HCT116 (cell line): ENCODE results near the gene PLCXD3.

Experiments used
- CBX3 ChIP-seq: IDR thresholded peaks from 2 replicates; pipeline ENCODE4 v1.6.1; 2012; ENCODE audit warnings: low read depth
- EZH2 ChIP-seq: fragments of 200-600 bp; sonication (generic); IDR thresholded peaks from 2 replicates; pipeline ENCODE4 v1.6.1; 2017; ENCODE audit warnings: antibody characterized with exemption, mixed run types
- FOSL1 ChIP-seq: IDR thresholded peaks from 2 replicates; pipeline ENCODE4 v1.6.1; 2012; ENCODE audit warnings: low read depth
- POLR2A ChIP-seq: IDR thresholded peaks from 2 replicates; pipeline ENCODE4 v1.7.0; 2011; ENCODE audit warnings: borderline replicate concordance; ENCODE audit not compliant: insufficient read depth, insufficient read length; ENCODE audit errors: extremely low read depth
- POLR2AphosphoS5 ChIP-seq: IDR thresholded peaks from 2 replicates; pipeline ENCODE4 v1.6.1; 2011; ENCODE audit warnings: mild to moderate bottlenecking, low read depth, low read length, moderate library complexity
- ZFX ChIP-seq: fragments of 450-650 bp; IDR thresholded peaks from 2 replicates; pipeline ENCODE4 v1.6.1; 2017
- ZNF274 ChIP-seq: fragments of 200-500 bp; sonication (Bioruptor generic); IDR thresholded peaks from 2 replicates; pipeline ENCODE4 v1.6.1; 2014; ENCODE audit warnings: mild to moderate bottlenecking, low read depth, low read length, inconsistent platforms
- TF ChIP-seq, protein P1 (sequence below), 3 experiments: fragments of 200-600 bp in 1 of 3; sonication (generic) in 1 of 3; IDR thresholded peaks in 2 of 3; conservative IDR thresholded peaks in 1 of 3; 2 replicates each; pipeline ENCODE4 v1.5.1; 2012 to 2017; ENCODE audit warnings: low read depth in 2 of 3, low read length in 2 of 3, antibody characterized with exemption in 1 of 3, borderline replicate concordance in 1 of 3, control low read depth in 1 of 3, mild to moderate bottlenecking in 1 of 3, mixed read lengths in 1 of 3, mixed run types in 1 of 3, moderate library complexity in 1 of 3; ENCODE audit not compliant: insufficient read depth in 1 of 3
- TF ChIP-seq, protein P2 (sequence below): IDR thresholded peaks from 2 replicates; pipeline ENCODE4 v1.6.1; 2012; ENCODE audit warnings: low read depth

GRCh38 chr5:41312478-41313060, 197.8 kb downstream of the PLCXD3 start:
- TF ChIP-seq, protein P1, sequence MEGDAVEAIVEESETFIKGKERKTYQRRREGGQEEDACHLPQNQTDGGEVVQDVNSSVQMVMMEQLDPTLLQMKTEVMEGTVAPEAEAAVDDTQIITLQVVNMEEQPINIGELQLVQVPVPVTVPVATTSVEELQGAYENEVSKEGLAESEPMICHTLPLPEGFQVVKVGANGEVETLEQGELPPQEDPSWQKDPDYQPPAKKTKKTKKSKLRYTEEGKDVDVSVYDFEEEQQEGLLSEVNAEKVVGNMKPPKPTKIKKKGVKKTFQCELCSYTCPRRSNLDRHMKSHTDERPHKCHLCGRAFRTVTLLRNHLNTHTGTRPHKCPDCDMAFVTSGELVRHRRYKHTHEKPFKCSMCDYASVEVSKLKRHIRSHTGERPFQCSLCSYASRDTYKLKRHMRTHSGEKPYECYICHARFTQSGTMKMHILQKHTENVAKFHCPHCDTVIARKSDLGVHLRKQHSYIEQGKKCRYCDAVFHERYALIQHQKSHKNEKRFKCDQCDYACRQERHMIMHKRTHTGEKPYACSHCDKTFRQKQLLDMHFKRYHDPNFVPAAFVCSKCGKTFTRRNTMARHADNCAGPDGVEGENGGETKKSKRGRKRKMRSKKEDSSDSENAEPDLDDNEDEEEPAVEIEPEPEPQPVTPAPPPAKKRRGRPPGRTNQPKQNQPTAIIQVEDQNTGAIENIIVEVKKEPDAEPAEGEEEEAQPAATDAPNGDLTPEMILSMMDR (IDR thresholded peaks at IDR 0.05 in 2 of 3, conservative IDR thresholded peaks at IDR 0.05 in 1 of 3; ENCODE audit: borderline replicate concordance in 1 of 3, insufficient read depth in 1 of 3, low read depth in 2 of 3, low read length in 2 of 3): no peak
- no peak for TF ChIP-seq ZFX
- TF ChIP-seq, protein P2, sequence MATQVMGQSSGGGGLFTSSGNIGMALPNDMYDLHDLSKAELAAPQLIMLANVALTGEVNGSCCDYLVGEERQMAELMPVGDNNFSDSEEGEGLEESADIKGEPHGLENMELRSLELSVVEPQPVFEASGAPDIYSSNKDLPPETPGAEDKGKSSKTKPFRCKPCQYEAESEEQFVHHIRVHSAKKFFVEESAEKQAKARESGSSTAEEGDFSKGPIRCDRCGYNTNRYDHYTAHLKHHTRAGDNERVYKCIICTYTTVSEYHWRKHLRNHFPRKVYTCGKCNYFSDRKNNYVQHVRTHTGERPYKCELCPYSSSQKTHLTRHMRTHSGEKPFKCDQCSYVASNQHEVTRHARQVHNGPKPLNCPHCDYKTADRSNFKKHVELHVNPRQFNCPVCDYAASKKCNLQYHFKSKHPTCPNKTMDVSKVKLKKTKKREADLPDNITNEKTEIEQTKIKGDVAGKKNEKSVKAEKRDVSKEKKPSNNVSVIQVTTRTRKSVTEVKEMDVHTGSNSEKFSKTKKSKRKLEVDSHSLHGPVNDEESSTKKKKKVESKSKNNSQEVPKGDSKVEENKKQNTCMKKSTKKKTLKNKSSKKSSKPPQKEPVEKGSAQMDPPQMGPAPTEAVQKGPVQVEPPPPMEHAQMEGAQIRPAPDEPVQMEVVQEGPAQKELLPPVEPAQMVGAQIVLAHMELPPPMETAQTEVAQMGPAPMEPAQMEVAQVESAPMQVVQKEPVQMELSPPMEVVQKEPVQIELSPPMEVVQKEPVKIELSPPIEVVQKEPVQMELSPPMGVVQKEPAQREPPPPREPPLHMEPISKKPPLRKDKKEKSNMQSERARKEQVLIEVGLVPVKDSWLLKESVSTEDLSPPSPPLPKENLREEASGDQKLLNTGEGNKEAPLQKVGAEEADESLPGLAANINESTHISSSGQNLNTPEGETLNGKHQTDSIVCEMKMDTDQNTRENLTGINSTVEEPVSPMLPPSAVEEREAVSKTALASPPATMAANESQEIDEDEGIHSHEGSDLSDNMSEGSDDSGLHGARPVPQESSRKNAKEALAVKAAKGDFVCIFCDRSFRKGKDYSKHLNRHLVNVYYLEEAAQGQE: no peak
- no peak for TF ChIP-seq CBX3
- TF ChIP-seq ZNF274: no peak
- no peak for TF ChIP-seq EZH2
- TF ChIP-seq POLR2A: no peak
- no peak for TF ChIP-seq POLR2AphosphoS5
- no peak for TF ChIP-seq FOSL1
